Panc1 (cell line): Measurements from ENCODE around the gene RBMS1. TPM values are rescaled to one million over a fixed set of nuclear protein-coding genes. Genes with fewer than 3 reads are reported as not detected.

Experiments used
- ATAC-seq: fragments of 200-7000 bp; cut with Tn5 transposase; 2 replicates; pipeline ENCODE4 v1.9.1; 2020; ENCODE audit warnings: mild to moderate bottlenecking, moderate library complexity
- BruUV-seq: library from RNA; stranded (reverse); fragments of 400-500 nt; replicated peaks from 2 replicates; lab custom pipeline; 2021; lab: Mats Ljungman, UMichigan
- CTCF ChIA-PET: fragments of 300-600 bp; sonication (Branson Sonifier 250); formaldehyde crosslinking; loops from one replicate; lab custom pipeline; 2022; ENCODE audit warnings: antibody characterized with exemption; lab: Charles Lee
- POLR2A ChIA-PET: fragments of 300-600 bp; sonication (Branson Sonifier 250); formaldehyde crosslinking; loops from one replicate; lab custom pipeline; 2022; ENCODE audit warnings: antibody characterized with exemption; lab: Charles Lee
- DNase-seq: peaks from one replicate; pipeline ENCODE4 v3.0.0-alpha.2; 2010; ENCODE audit warnings: low read depth, low spot score
- H3K27ac ChIP-seq: 2 replicates; pipeline ENCODE4 v1.5.1; 2011; ENCODE audit warnings: mild to moderate bottlenecking, low read length, inconsistent platforms
- H3K27me3 ChIP-seq: fragments of 200-500 bp; sonication (Bioruptor generic); 2 replicates; pipeline ENCODE4 v1.6.0; 2014; ENCODE audit warnings: low read length, inconsistent platforms; ENCODE audit not compliant: control insufficient read depth, insufficient read depth
- H3K36me3 ChIP-seq: fragments of 200-500 bp; sonication (Bioruptor generic); 2 replicates; pipeline ENCODE4 v1.5.1; 2014; ENCODE audit warnings: inconsistent platforms, mild to moderate bottlenecking, low read length, moderate library complexity; ENCODE audit not compliant: control insufficient read depth, insufficient read depth
- H3K4me1 ChIP-seq: 2 replicates; pipeline ENCODE4 v1.5.1; 2011; ENCODE audit warnings: inconsistent platforms, mild to moderate bottlenecking, low read length, moderate library complexity; ENCODE audit not compliant: control insufficient read depth, insufficient read depth
- H3K4me3 ChIP-seq, 2 experiments: 2 replicates each; pipeline ENCODE4 v1.5.1; 2011 to 2012; ENCODE audit warnings: low read depth in 2 of 2, low read length in 2 of 2, mild to moderate bottlenecking in 2 of 2, inconsistent platforms in 1 of 2, moderate library complexity in 1 of 2
- H3K9me3 ChIP-seq: fragments of 200-500 bp; sonication (Bioruptor generic); 2 replicates; pipeline ENCODE4 v1.5.1; 2014; ENCODE audit warnings: low read depth, mild to moderate bottlenecking, inconsistent platforms, low read length, moderate library complexity; ENCODE audit not compliant: control insufficient read depth, insufficient read depth
- CTCF ChIP-seq: fragments of 450-650 bp; IDR thresholded peaks from 2 replicates; pipeline ENCODE4 v1.5.1; 2017; ENCODE audit warnings: mild to moderate bottlenecking
- POLR2AphosphoS5 ChIP-seq: IDR thresholded peaks from 2 replicates; pipeline ENCODE4 v1.6.1; 2012; ENCODE audit warnings: mild to moderate bottlenecking, low read depth, low read length, moderate library complexity
- REST ChIP-seq, 2 experiments: IDR thresholded peaks; 2 replicates each; pipeline ENCODE4 v1.6.1; 2011 to 2012; ENCODE audit warnings: low read depth in 2 of 2, control low read depth in 1 of 2, low read length in 1 of 2, mild to moderate bottlenecking in 1 of 2, moderate library complexity in 1 of 2; ENCODE audit not compliant: insufficient read depth in 1 of 2
- SIN3A ChIP-seq: IDR thresholded peaks from 2 replicates; pipeline ENCODE4 v1.6.1; 2012; ENCODE audit warnings: low read depth, mild to moderate bottlenecking, low read length, moderate library complexity, borderline replicate concordance; ENCODE audit not compliant: insufficient read depth
- TCF7L2 ChIP-seq: IDR thresholded peaks from 2 replicates; pipeline ENCODE4 v1.6.1; 2011; ENCODE audit warnings: mild to moderate bottlenecking, low read depth, low read length, inconsistent platforms
- in situ Hi-C: cut with HindIII; loops from 2 replicates; pipeline ENCODE4 v1.10.0; 2016; ENCODE audit warnings: low sequenced_read_pairs, low pct_unique_long_range_greater_than_20kb
- intact Hi-C: fragments of 100-400 bp; cut with micrococcal nuclease; formaldehyde crosslinking; loops from one replicate; pipeline ENCODE4 v1.10.0; 2022; ENCODE audit not compliant: unreplicated experiment
- total RNA-seq: library from RNA; stranded (reverse); gene quantifications from one replicate; pipeline ENCODE4 v1.2.1, GENCODE V29; 2021; ENCODE audit not compliant: unreplicated experiment

Gene RBMS1
- total RNA-seq, 1 experiment from 2014 or later: 67.0 TPM

GRCh38 chr2:160358046-160358445, 135.6 kb downstream of the RBMS1 start:
- no peaks in the 10 kb centered on the region for H3K36me3 ChIP-seq
- no peaks in the 10 kb centered on the region for H3K4me1 ChIP-seq
- ChIA-PET POLR2A (no interaction called here), CTCF (no interaction called here)
- no peaks in the 10 kb centered on the region for H3K9me3 ChIP-seq
- H3K27ac ChIP-seq: no peak overlapping the region
- ATAC-seq: no peak
- in situ Hi-C loops (no loop called here), intact Hi-C loops (no loop called here)
- DNase-seq: no peak
- BruUV-seq: no TSS peak
- no peak overlapping the region for H3K4me3 ChIP-seq
- no peak for TF ChIP-seq POLR2AphosphoS5
- no peak for TF ChIP-seq TCF7L2
- TF ChIP-seq REST (IDR thresholded peaks at IDR 0.05; ENCODE audit: insufficient read depth in 1 of 2, low read depth in 2 of 2, low read length in 1 of 2): no peak
- no peaks in the 10 kb centered on the region for H3K27me3 ChIP-seq

GRCh38 chr2:160356485-160356884, 137.1 kb downstream of the RBMS1 start:
- ATAC-seq (no peak), DNase-seq (no peak)
- Histone ChIP-seq H3K9me3 (no peaks in the 10 kb centered on the region), H3K4me1 (no peaks in the 10 kb centered on the region), H3K36me3 (no peaks in the 10 kb centered on the region), H3K4me3 (no peak overlapping the region), H3K27me3 (no peaks in the 10 kb centered on the region), H3K27ac (no peak overlapping the region)
- BruUV-seq: no TSS peak
- ChIA-PET POLR2A (no interaction called here), CTCF (no interaction called here)
- no peak for TF ChIP-seq CTCF
- TF ChIP-seq POLR2AphosphoS5: no peak
- TF ChIP-seq REST (IDR thresholded peaks at IDR 0.05; ENCODE audit: insufficient read depth in 1 of 2, low read depth in 2 of 2, low read length in 1 of 2): no peak
- TF ChIP-seq TCF7L2: no peak
- no peak for TF ChIP-seq SIN3A
- in situ Hi-C loops (no loop called here), intact Hi-C loops (no loop called here)
